SU-DHL-6 (cell line): ENCODE measurements around the gene IL21R.

Experiments used
- CTCF ChIP-seq: fragments of 200-600 bp; sonication (generic); IDR thresholded peaks from one replicate; pipeline ENCODE4 v1.5.1; 2017; ENCODE audit warnings: antibody characterized with exemption, mild to moderate bottlenecking, low read length, moderate library complexity; ENCODE audit not compliant: insufficient read depth, poor library complexity, severe bottlenecking
- EZH2phosphoT487 ChIP-seq: fragments of 200-600 bp; sonication (generic), shearing (Covaris generic); conservative IDR thresholded peaks from 2 replicates; pipeline ENCODE4 v1.6.1; 2018; ENCODE audit warnings: mild to moderate bottlenecking, antibody characterized with exemption, low read length, moderate library complexity, mixed read lengths

DNA sequence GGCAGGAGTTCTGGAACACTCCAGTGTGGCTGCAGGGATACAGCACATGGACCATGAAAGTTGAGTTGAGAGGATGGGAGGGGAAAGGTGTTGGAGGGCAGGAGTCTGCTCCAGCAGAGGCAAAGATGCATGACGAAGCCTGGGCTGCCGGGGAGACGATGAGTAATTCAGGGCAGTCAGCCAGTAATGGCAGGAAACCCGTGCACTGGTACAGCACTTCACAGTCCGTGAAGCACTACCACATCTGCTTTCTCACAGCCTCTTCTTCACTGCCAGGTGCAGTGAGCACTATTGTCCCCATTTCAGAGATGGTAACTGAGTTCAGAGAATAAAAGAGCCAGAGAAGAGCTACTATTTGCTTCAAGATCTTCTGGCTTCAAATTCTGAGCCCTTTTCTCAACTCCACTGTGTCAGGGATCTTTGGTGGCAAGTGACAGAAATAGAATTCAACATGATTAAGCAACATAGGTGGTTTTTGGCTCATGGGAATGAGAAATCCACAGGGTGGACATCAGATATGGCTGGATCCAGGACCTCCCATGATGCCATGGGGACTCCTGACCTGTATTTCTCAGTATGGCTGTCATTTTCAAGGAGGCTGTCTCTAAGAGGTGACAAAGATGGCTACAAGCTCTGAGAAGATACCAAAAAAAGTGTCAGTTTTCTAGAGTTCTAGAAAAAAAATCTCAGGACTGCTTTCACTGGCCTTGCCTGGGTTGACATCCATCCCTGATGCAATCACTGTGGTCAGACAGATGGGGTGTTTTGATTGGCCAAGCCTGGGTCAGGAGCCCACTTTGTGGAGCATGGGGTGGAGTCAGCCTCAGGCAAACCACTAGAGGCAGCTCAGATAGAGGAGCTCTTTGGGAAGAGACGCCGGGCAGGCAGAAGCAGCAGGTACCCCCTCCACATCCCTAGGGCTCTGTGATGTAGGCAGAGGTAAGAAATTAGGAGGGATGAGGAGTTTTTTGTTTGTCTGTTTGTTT lies 24.7 kb downstream of the IL21R start:
- no peak for TF ChIP-seq CTCF
- no peak for TF ChIP-seq EZH2phosphoT487
